ENCODE results near the gene HSF2BP. TPM values are rescaled to one million over a fixed set of nuclear protein-coding genes. Genes with fewer than 3 reads are reported as not detected.

The HSF2BP gene
- under 1 TPM; 0.33 to 0.90 (median 0.59) TPM for total RNA-seq (2021; fragmentation: NEBNext Ultra II Directional; extraction: Animal tissue kit (Norgen Biotek cat#: 25700))
- long read RNA-seq, partial matches to known transcripts, result 0 of 2 reads
- long read RNA-seq, other reads (novel, unspliced or antisense), result 1 of 2 reads

DNA sequence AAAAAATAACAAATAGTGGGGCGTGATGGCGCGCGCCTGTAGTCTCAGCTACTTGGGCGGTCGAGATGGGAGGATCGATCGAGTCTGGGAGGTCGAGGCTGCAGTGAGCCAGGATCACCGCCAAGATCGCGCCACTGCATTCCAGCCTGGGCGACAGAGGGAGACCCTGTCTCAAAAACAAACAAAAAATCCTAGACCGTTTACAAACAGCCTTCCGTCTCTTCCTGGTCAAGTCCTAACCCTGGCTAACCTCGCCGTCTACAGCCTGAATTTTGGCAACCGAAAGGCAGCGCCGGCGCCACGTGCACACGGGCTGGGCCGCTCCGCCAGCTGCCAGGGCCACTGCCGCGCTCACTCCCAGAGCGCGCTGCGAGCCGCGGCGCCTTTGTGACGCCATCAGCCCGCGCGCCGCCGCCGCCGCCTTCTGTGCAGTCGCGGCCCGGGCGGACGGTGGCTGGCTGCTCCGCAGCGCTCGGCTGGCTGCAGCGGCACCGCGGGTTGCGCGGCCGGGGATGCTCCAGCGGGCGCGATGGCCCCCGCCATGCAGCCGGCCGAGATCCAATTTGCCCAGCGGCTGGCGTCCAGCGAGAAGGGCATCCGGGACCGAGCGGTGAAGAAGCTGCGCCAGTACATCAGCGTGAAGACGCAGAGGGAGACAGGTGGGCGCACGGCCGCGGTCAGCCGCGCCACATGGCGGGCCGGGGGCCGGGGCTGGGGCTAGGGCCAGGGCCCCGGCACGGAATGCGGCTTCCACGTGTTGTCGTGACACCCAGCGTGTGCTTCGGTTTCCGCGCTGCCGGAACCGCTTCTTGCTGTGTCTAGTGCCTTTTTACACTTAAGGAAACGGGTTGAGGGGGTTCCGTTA, at the start of gene HSF2BP, which contains the start of gene RRP1B:
Gene HSF2BP, minus strand, starts transcription at position 353 of the 865 bp plus-strand sequence. CDS start 1,392 bp downstream, outside the sequence.
Gene RRP1B, plus strand, starts transcription at position 425 of the 865 bp plus-strand sequence. Its CDS starts 105 bp downstream, at position 530.
- H3K9me3 Mint-ChIP-seq, result no peaks in the 10 kb centered on the region
- peaks cover 7% of the 10 kb centered on the region for H3K36me3 Mint-ChIP-seq (ENCODE audit: low read depth)
- peaks cover 35% of the 10 kb centered on the region for H3K4me1 Mint-ChIP-seq (ENCODE audit: low read depth)
- peak; percentile 65 for DNase-seq
- peak within 1 kb of the TSS; percentile 89 for H3K27ac Mint-ChIP-seq
- no peaks in the 10 kb centered on the region for H3K27me3 Mint-ChIP-seq (ENCODE audit: insufficient read depth)
- TF ChIP-seq CTCF (IDR thresholded peaks at IDR 0.05), result no peak; the same call in 1 of the 2 replicates
- peak within 1 kb of the TSS; percentile 99 for H3K4me3 Mint-ChIP-seq

GRCh38 chr21:43708745-43709381, 49.6 kb upstream of the HSF2BP start:
- Mint-ChIP-seq H3K27me3 (ENCODE audit: insufficient read depth) (peaks cover 3% of the 10 kb centered on the region), H3K4me1 (ENCODE audit: low read depth) (peaks cover 24% of the 10 kb centered on the region), H3K9me3 (no peaks in the 10 kb centered on the region), H3K36me3 (ENCODE audit: low read depth) (no peaks in the 10 kb centered on the region), H3K27ac (no peak overlapping the region), H3K4me3 (no peak overlapping the region)
- no peak for DNase-seq
- no peak for TF ChIP-seq CTCF (IDR thresholded peaks at IDR 0.05)

DNA sequence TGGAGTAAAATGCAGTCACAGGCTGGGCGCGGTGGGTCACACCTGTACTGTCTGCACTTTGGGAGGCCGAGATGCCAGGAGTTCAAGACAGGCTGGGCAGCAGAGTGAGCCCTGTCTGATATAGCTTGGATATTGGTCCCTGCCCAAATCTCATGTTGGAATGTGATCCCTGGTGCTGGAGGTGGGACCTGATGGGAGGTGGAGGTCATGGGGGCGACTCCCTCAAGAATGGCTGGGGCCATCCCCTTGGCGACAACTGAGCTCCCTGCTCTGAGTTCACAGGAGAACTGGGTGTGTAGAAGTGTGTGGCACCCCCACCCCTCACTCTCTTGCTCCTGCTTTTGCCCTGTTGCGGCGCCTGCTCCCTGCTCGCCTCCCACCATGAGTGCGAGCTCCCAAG, 48.2 kb upstream of the HSF2BP start:
- no peak for TF ChIP-seq CTCF (IDR thresholded peaks at IDR 0.05)
- Mint-ChIP-seq H3K4me1 (ENCODE audit: low read depth) (peaks cover 25% of the 10 kb centered on the region), H3K9me3 (no peaks in the 10 kb centered on the region), H3K27ac (no peak overlapping the region), H3K4me3 (no peak overlapping the region), H3K27me3 (ENCODE audit: insufficient read depth) (no peaks in the 10 kb centered on the region; the same call in none of the 2 replicates), H3K36me3 (ENCODE audit: low read depth) (no peaks in the 10 kb centered on the region)
- DNase-seq, result no peak

DNA sequence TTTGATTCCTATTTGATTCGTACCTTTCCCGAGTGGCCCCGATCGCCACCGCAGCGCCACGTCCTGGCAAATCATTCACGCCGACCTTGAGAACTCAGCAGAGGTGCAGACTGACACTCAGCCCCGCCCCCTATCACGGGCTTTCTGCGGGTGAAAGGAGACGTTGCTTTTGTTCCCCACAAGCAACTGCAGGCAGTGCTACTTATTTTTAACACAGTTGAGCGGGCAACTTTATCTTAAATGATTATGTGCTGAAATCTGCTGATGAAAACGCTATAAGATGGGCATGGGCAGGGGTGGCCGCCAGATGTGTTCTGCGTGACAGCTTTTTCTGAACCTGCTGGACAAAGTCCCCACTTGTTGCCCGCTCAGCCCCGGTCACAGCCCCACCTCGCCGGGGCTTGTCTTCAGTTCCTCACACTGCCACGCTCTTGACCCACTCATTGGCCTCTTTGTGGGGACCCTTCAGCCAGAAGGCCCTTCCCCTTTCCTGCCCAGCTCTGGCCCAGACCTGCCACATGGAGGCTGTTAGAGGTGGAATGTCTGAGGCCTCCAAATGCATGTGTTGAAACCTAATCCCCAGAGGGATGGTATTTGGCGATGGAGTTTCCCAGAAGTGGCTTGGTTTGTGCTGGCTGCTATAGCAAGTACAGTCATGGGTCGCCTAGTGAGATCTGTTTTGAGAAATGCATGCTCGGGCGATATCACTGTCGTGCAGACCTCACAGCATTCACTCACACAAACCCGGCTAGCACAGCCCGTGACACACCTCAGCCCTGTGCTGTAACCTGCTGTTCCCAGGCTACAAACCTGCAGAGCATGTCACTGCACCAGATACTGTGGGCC, 44.0 kb upstream of the HSF2BP start:
- no peaks in the 10 kb centered on the region for H3K9me3 Mint-ChIP-seq
- H3K4me1 Mint-ChIP-seq (ENCODE audit: low read depth), result peaks cover 7% of the 10 kb centered on the region; the same call in 1 of the 2 replicates
- 0 out of 2 replicates have a peak overlapping the region, but pooled peaks have one; percentile 43 for H3K27ac Mint-ChIP-seq
- peak; percentile 17 for DNase-seq
- H3K27me3 Mint-ChIP-seq (ENCODE audit: insufficient read depth), result peaks cover 2% of the 10 kb centered on the region; the same call in 1 of the 2 replicates
- H3K4me3 Mint-ChIP-seq, result no peak overlapping the region
- no peaks in the 10 kb centered on the region for H3K36me3 Mint-ChIP-seq (ENCODE audit: low read depth)
- TF ChIP-seq CTCF (IDR thresholded peaks at IDR 0.05), result no peak

- H3K27me3 Mint-ChIP-seq (ENCODE audit: insufficient read depth), result peaks cover 2% of the 10 kb centered on the region; the same call in 1 of the 2 replicates
- no peak for TF ChIP-seq CTCF (IDR thresholded peaks at IDR 0.05)
- H3K9me3 Mint-ChIP-seq, result no peaks in the 10 kb centered on the region
- H3K36me3 Mint-ChIP-seq (ENCODE audit: low read depth), result peaks cover 3% of the 10 kb centered on the region
- DNase-seq, result no peak
- H3K4me1 Mint-ChIP-seq (ENCODE audit: low read depth), result peaks cover 7% of the 10 kb centered on the region; the same call in 1 of the 2 replicates
- H3K27ac Mint-ChIP-seq, result no peak overlapping the region
- no peak overlapping the region for H3K4me3 Mint-ChIP-seq
Measured at GRCh38 chr21:43702785-43703034, 43.4 kb upstream of the HSF2BP start.

Measured in HFFc6 (cell line).